ENCODE results near the gene A2M.

The A2M gene

GRCh38 chr12:9133216-9133916 lies 17.6 kb upstream of the A2M start:
- no peak overlapping the region for H3K9ac ChIP-seq (ENCODE audit: low read length)
- H2AFZ ChIP-seq (ENCODE audit: low read depth, low read length), result no peak overlapping the region
- H3K27ac ChIP-seq (ENCODE audit: low read length), result no peak overlapping the region
- no peak overlapping the region for H3K4me3 ChIP-seq (ENCODE audit: low read length)
- TF ChIP-seq CTCF (IDR thresholded peaks at IDR 0.05; ENCODE audit: low read depth, low read length) (no peak), EZH2phosphoT487 (IDR thresholded peaks at IDR 0.05; ENCODE audit: low read depth) (no peak)
- no peaks in the 10 kb centered on the region for H3K27me3 ChIP-seq (ENCODE audit: low read depth, low read length)
- no peaks in the 10 kb centered on the region for H3K79me2 ChIP-seq (ENCODE audit: low read length)
- no peak overlapping the region for H3K4me2 ChIP-seq (ENCODE audit: low read length)
- H3K36me3 ChIP-seq (replicated peaks; ENCODE audit: low read depth, low read length), result no peaks in the 10 kb centered on the region
- H3K4me1 ChIP-seq (ENCODE audit: low read length), result no peaks in the 10 kb centered on the region
- no peaks in the 10 kb centered on the region for H3K9me3 ChIP-seq (ENCODE audit: insufficient read depth, low read length)
- no peaks in the 10 kb centered on the region for H4K20me1 ChIP-seq (ENCODE audit: insufficient read depth, low read length)

- Histone ChIP-seq H3K36me3 (replicated peaks; ENCODE audit: low read depth, low read length) (no peaks in the 10 kb centered on the region), H3K4me2 (ENCODE audit: low read length) (no peak overlapping the region), H3K27ac (ENCODE audit: low read length) (no peak overlapping the region), H3K79me2 (ENCODE audit: low read length) (no peaks in the 10 kb centered on the region), H3K27me3 (ENCODE audit: low read depth, low read length) (no peaks in the 10 kb centered on the region), H3K9ac (ENCODE audit: low read length) (no peak overlapping the region), H4K20me1 (ENCODE audit: insufficient read depth, low read length) (no peaks in the 10 kb centered on the region), H3K9me3 (ENCODE audit: insufficient read depth, low read length) (no peaks in the 10 kb centered on the region), H3K4me3 (ENCODE audit: low read length) (no peak overlapping the region), H3K4me1 (ENCODE audit: low read length) (no peaks in the 10 kb centered on the region), H2AFZ (ENCODE audit: low read depth, low read length) (no peak overlapping the region)
- TF ChIP-seq CTCF (IDR thresholded peaks at IDR 0.05; ENCODE audit: low read depth, low read length) (no peak), EZH2phosphoT487 (IDR thresholded peaks at IDR 0.05; ENCODE audit: low read depth) (no peak)
Measured at GRCh38 chr12:9132008-9132535, 16.4 kb upstream of the A2M start.

- Histone ChIP-seq H2AFZ (ENCODE audit: low read depth, low read length) (no peak overlapping the region), H3K4me2 (ENCODE audit: low read length) (no peak overlapping the region), H4K20me1 (ENCODE audit: insufficient read depth, low read length) (no peaks in the 10 kb centered on the region), H3K27me3 (ENCODE audit: low read depth, low read length) (no peaks in the 10 kb centered on the region), H3K9me3 (ENCODE audit: insufficient read depth, low read length) (no peaks in the 10 kb centered on the region), H3K4me3 (ENCODE audit: low read length) (no peak overlapping the region), H3K4me1 (ENCODE audit: low read length) (no peaks in the 10 kb centered on the region), H3K36me3 (replicated peaks; ENCODE audit: low read depth, low read length) (no peaks in the 10 kb centered on the region), H3K27ac (ENCODE audit: low read length) (no peak overlapping the region), H3K79me2 (ENCODE audit: low read length) (no peaks in the 10 kb centered on the region), H3K9ac (ENCODE audit: low read length) (no peak overlapping the region)
- no peak for TF ChIP-seq CTCF (IDR thresholded peaks at IDR 0.05; ENCODE audit: low read depth, low read length)
- no peak for TF ChIP-seq EZH2phosphoT487 (IDR thresholded peaks at IDR 0.05; ENCODE audit: low read depth)
Measured at GRCh38 chr12:9130244-9130643, 14.5 kb upstream of the A2M start.

DNA sequence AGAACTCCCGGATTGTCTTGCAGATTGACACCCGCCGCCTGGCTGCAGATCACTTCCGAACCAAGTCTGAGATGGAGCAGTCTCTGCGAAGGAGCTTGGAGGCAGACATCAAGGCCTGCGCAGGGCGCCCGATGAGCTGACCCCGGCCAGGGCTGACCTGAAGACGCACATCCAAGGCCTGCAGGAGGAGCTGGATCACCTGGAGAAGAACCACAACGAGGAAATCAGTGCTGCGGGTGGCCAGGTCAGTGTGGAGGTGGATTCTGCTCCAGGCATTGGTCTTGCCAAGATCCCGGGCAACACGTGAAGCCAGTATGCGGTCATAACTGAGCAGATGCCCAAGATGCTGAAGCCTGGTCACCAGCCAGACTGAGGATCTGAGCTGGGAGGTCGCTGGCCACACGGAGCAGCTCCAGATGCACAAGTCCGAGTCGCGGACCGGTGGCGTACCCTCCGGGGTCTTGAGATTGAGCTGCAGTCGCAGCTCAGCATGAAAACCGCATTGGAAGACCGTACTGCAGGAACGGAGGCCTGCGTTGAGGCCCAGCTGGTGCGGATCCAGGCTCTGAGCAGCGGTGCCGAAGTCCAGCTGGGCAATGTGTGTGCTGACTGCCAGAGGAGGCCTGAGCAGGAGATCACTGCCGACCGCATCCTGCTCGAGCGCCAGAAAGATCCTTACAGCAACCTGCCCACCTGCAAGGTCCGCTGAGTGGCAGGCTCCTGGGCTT lies 12.4 kb upstream of the A2M start:
- H3K4me1 ChIP-seq (ENCODE audit: low read length), result no peaks in the 10 kb centered on the region

More for the DNA sequence above, 12.4 kb upstream of the A2M start:
- no peaks in the 10 kb centered on the region for H3K79me2 ChIP-seq (ENCODE audit: low read length)
- no peak overlapping the region for H3K4me3 ChIP-seq (ENCODE audit: low read length)
- no peak overlapping the region for H2AFZ ChIP-seq (ENCODE audit: low read depth, low read length)
- H3K27ac ChIP-seq (ENCODE audit: low read length), result no peak overlapping the region
- H3K9ac ChIP-seq (ENCODE audit: low read length), result no peak overlapping the region
- H3K36me3 ChIP-seq (replicated peaks; ENCODE audit: low read depth, low read length), result no peaks in the 10 kb centered on the region
- H3K27me3 ChIP-seq (ENCODE audit: low read depth, low read length), result no peaks in the 10 kb centered on the region
- TF ChIP-seq EZH2phosphoT487 (IDR thresholded peaks at IDR 0.05; ENCODE audit: low read depth), result no peak
- no peak for TF ChIP-seq CTCF (IDR thresholded peaks at IDR 0.05; ENCODE audit: low read depth, low read length)
- no peaks in the 10 kb centered on the region for H4K20me1 ChIP-seq (ENCODE audit: insufficient read depth, low read length)
- H3K9me3 ChIP-seq (ENCODE audit: insufficient read depth, low read length), result no peaks in the 10 kb centered on the region
- H3K4me2 ChIP-seq (ENCODE audit: low read length), result no peak overlapping the region
